Gastrocnemius medialis (tissue), 4 donors: Measurements from ENCODE around the gene NCF4.

Source experiments
- CTCF ChIP-seq, 5 experiments: fragments of 450-650 bp in 3 of 5; fragments of 200-600 bp in 2 of 5; sonication (generic) in 2 of 5; IDR thresholded peaks in 4 of 5; conservative IDR thresholded peaks in 1 of 5; 1 replicate in 4 of 5; 2 replicates in 1 of 5; pipeline ENCODE4 v1.5.1; 2016 to 2019; ENCODE audit warnings: antibody characterized with exemption in 5 of 5, mild to moderate bottlenecking in 3 of 5, moderate library complexity in 3 of 5
- POLR2A ChIP-seq, 2 donors: fragments of 450-650 bp; IDR thresholded peaks; one replicate each; pipeline ENCODE4 v1.6.1; 2017; ENCODE audit warnings: antibody characterized with exemption in 2 of 2, mild to moderate bottlenecking in 2 of 2, moderate library complexity in 2 of 2

GRCh38 chr22:36884349-36885158 is 23.7 kb downstream of the NCF4 start:
- TF ChIP-seq CTCF (IDR thresholded peaks at IDR 0.05 in 4 of 5, conservative IDR thresholded peaks at IDR 0.05 in 1 of 5) (no peak), POLR2A (IDR thresholded peaks at IDR 0.05) (no peak)
